ENCODE measurements around the gene VGLL4. TPM values are rescaled to one million over a fixed set of nuclear protein-coding genes. Genes with fewer than 3 reads are reported as not detected.
"Not testable (repeated sequence)": the region's sequence is repeated elsewhere in the genome, so short reads cannot be mapped to it uniquely, and the experiment has no call there.

Gene VGLL4
- total RNA-seq, 5 donors from 2014 or later (not counting 1 experiment from before 2014, with no cell fraction given) = 24.7 to 33.4 (median 28.4) TPM

GRCh38 chr3:11532931-11533391 is 110.8 kb downstream of the VGLL4 start:
- H3K27me3 Mint-ChIP-seq = no peaks in the 10 kb centered on the region
- H3K27ac Mint-ChIP-seq = no peak overlapping the region
- H3K27me3 ChIP-seq (replicated peaks in 1 of 2; ENCODE audit: control insufficient read depth in 2 of 2, extremely low read depth in 1 of 2, insufficient read depth in 2 of 2, low read length in 1 of 2) = no peaks in the 10 kb centered on the region
- ChIA-PET CTCF (no interaction called here), POLR2A (interaction anchor here in 1 of 2 donors (0.6 kb wide), 1 partner anchor 398 kb away, joined by 3 read pairs; no protein-coding TSS in a partner anchor)
- no peaks in the 10 kb centered on the region for H3K4me1 ChIP-seq (ENCODE audit: control insufficient read depth in 1 of 2, extremely low read depth in 1 of 2, insufficient read depth in 2 of 2, low read length in 2 of 2)
- no peaks in the 10 kb centered on the region for H3K4me1 Mint-ChIP-seq
- H3K36me3 Mint-ChIP-seq = peaks cover 13% of the 10 kb centered on the region
- H3K36me3 ChIP-seq (ENCODE audit: control insufficient read depth in 2 of 2, extremely low read depth in 1 of 2, insufficient read depth in 1 of 2, low read length in 1 of 2) = no peaks in the 10 kb centered on the region
- ATAC-seq (replicated peaks in 1 of 4) (no peak), DNase-seq (no peak)
- no peak overlapping the region for H3K27ac ChIP-seq (ENCODE audit: low read length)
- H3K4me3 ChIP-seq (ENCODE audit: control insufficient read depth in 1 of 2, extremely low read depth in 1 of 2, low read length in 1 of 2) = no peak overlapping the region
- no peaks in the 10 kb centered on the region for H3K9me3 ChIP-seq
- WGBS (ENCODE audit: insufficient coverage) = 96% methylated on average over 7 of the region's 9 CpGs
- H3K4me3 Mint-ChIP-seq = no peak overlapping the region
- H3K9me3 Mint-ChIP-seq = no peaks in the 10 kb centered on the region

- no peaks in the 10 kb centered on the region for H3K27me3 Mint-ChIP-seq
- CTCF ChIA-PET = no interaction called here
- no peaks in the 10 kb centered on the region for H3K4me1 Mint-ChIP-seq
- peaks cover 0 to 3% (median 0%) of the 10 kb centered on the region in 3 donors for H3K9me3 Mint-ChIP-seq
- no peak overlapping the region for H3K27ac Mint-ChIP-seq
- no peak overlapping the region for H3K27ac ChIP-seq (ENCODE audit: low read length)
- no peaks in the 10 kb centered on the region for H3K27me3 ChIP-seq (replicated peaks in 1 of 2; ENCODE audit: control insufficient read depth in 2 of 2, extremely low read depth in 1 of 2, insufficient read depth in 2 of 2, low read length in 1 of 2)
- POLR2A ChIA-PET = interaction anchor here in 1 of 2 donors (0.6 kb wide), 1 partner anchor 58 kb away, joined by 3 read pairs; no protein-coding TSS in a partner anchor
- ATAC-seq (replicated peaks in 1 of 4) = no peak
- no peak overlapping the region for H3K4me3 Mint-ChIP-seq
- peaks cover 23% of the 10 kb centered on the region for H3K36me3 Mint-ChIP-seq
- no peaks in the 10 kb centered on the region for H3K4me1 ChIP-seq (ENCODE audit: control insufficient read depth in 1 of 2, extremely low read depth in 1 of 2, insufficient read depth in 2 of 2, low read length in 2 of 2)
- no peak for DNase-seq
- no peaks in the 10 kb centered on the region for H3K9me3 ChIP-seq
- H3K36me3 ChIP-seq (ENCODE audit: control insufficient read depth in 2 of 2, extremely low read depth in 1 of 2, insufficient read depth in 1 of 2, low read length in 1 of 2) = no peaks in the 10 kb centered on the region
- WGBS (ENCODE audit: insufficient coverage) = 96% methylated on average over 10 of the region's 11 CpGs
- no peak overlapping the region for H3K4me3 ChIP-seq (ENCODE audit: control insufficient read depth in 1 of 2, extremely low read depth in 1 of 2, low read length in 1 of 2)
These were observed 113.5 kb downstream of the VGLL4 start for GRCh38 chr3:11530153-11530721.

- no peaks in the 10 kb centered on the region for H3K9me3 ChIP-seq
- ChIA-PET POLR2A (no interaction called here), CTCF (no interaction called here)
- H3K4me1 Mint-ChIP-seq = no peaks in the 10 kb centered on the region
- H3K36me3 ChIP-seq (ENCODE audit: control insufficient read depth in 2 of 2, extremely low read depth in 1 of 2, insufficient read depth in 1 of 2, low read length in 1 of 2) = no peaks in the 10 kb centered on the region
- H3K36me3 Mint-ChIP-seq = peaks cover 23% of the 10 kb centered on the region
- no peak for DNase-seq
- H3K27me3 Mint-ChIP-seq = no peaks in the 10 kb centered on the region
- no peaks in the 10 kb centered on the region for H3K4me1 ChIP-seq (ENCODE audit: control insufficient read depth in 1 of 2, extremely low read depth in 1 of 2, insufficient read depth in 2 of 2, low read length in 2 of 2)
- H3K27me3 ChIP-seq (replicated peaks in 1 of 2; ENCODE audit: control insufficient read depth in 2 of 2, extremely low read depth in 1 of 2, insufficient read depth in 2 of 2, low read length in 1 of 2) = no peaks in the 10 kb centered on the region
- WGBS (ENCODE audit: insufficient coverage) = no CpG with 5 or more reads among the region's 4 CpGs
- no peak overlapping the region for H3K27ac Mint-ChIP-seq
- no peak for ATAC-seq (replicated peaks in 1 of 4)
- H3K27ac ChIP-seq (ENCODE audit: low read length) = no peak overlapping the region
- H3K4me3 ChIP-seq (ENCODE audit: control insufficient read depth in 1 of 2, extremely low read depth in 1 of 2, low read length in 1 of 2) = no peak overlapping the region
- no peak overlapping the region for H3K4me3 Mint-ChIP-seq
- peaks cover 0 to 3% (median 0%) of the 10 kb centered on the region in 3 donors for H3K9me3 Mint-ChIP-seq
These were observed 114.4 kb downstream of the VGLL4 start for GRCh38 chr3:11529281-11529680.

GRCh38 chr3:11526121-11526520 is 117.6 kb downstream of the VGLL4 start:
- 100% methylated on average over 1 of the region's 5 CpGs for WGBS (ENCODE audit: insufficient coverage)
- H3K4me1 ChIP-seq (ENCODE audit: control insufficient read depth in 1 of 2, extremely low read depth in 1 of 2, insufficient read depth in 2 of 2, low read length in 2 of 2); H3K27ac ChIP-seq (ENCODE audit: low read length); H3K36me3 ChIP-seq (ENCODE audit: control insufficient read depth in 2 of 2, extremely low read depth in 1 of 2, insufficient read depth in 1 of 2, low read length in 1 of 2); DNase-seq; CTCF ChIA-PET; POLR2A ChIA-PET; H3K27me3 Mint-ChIP-seq; H3K4me1 Mint-ChIP-seq; H3K27ac Mint-ChIP-seq; H3K9me3 ChIP-seq; H3K9me3 Mint-ChIP-seq; H3K27me3 ChIP-seq (replicated peaks in 1 of 2; ENCODE audit: control insufficient read depth in 2 of 2, extremely low read depth in 1 of 2, insufficient read depth in 2 of 2, low read length in 1 of 2); H3K4me3 ChIP-seq (ENCODE audit: control insufficient read depth in 1 of 2, extremely low read depth in 1 of 2, low read length in 1 of 2); H3K4me3 Mint-ChIP-seq; ATAC-seq (replicated peaks in 1 of 4): not testable (repeated sequence)
- peaks cover 23% of the 10 kb centered on the region for H3K36me3 Mint-ChIP-seq

- no peak overlapping the region for H3K27ac ChIP-seq (ENCODE audit: low read length)
- H3K4me1 ChIP-seq (ENCODE audit: control insufficient read depth in 1 of 2, extremely low read depth in 1 of 2, insufficient read depth in 2 of 2, low read length in 2 of 2) = peaks cover 0 to 4% of the 10 kb centered on the region in 2 experiments
- peaks cover 0 to 3% (median 0%) of the 10 kb centered on the region in 3 donors for H3K9me3 Mint-ChIP-seq
- 82% methylated on average over 5 of the region's 7 CpGs for WGBS (ENCODE audit: insufficient coverage)
- no peak overlapping the region for H3K4me3 ChIP-seq (ENCODE audit: control insufficient read depth in 1 of 2, extremely low read depth in 1 of 2, low read length in 1 of 2)
- H3K4me3 Mint-ChIP-seq = no peak overlapping the region
- H3K36me3 Mint-ChIP-seq = peaks cover 31% of the 10 kb centered on the region
- POLR2A ChIA-PET = no interaction called here
- H3K27ac Mint-ChIP-seq = no peak overlapping the region
- no peaks in the 10 kb centered on the region for H3K36me3 ChIP-seq (ENCODE audit: control insufficient read depth in 2 of 2, extremely low read depth in 1 of 2, insufficient read depth in 1 of 2, low read length in 1 of 2)
- no peak for DNase-seq
- CTCF ChIA-PET = no interaction called here
- H3K27me3 Mint-ChIP-seq = no peaks in the 10 kb centered on the region
- H3K4me1 Mint-ChIP-seq = peaks cover 0 to 7% (median 5%) of the 10 kb centered on the region in 3 donors
- H3K27me3 ChIP-seq (replicated peaks in 1 of 2; ENCODE audit: control insufficient read depth in 2 of 2, extremely low read depth in 1 of 2, insufficient read depth in 2 of 2, low read length in 1 of 2) = no peaks in the 10 kb centered on the region
- no peak for ATAC-seq (replicated peaks in 1 of 4)
- no peaks in the 10 kb centered on the region for H3K9me3 ChIP-seq
These were observed 120.1 kb downstream of the VGLL4 start for GRCh38 chr3:11523572-11524101.

GRCh38 chr3:11522953-11523571 is 120.7 kb downstream of the VGLL4 start:
- Histone ChIP-seq H3K4me1 (ENCODE audit: control insufficient read depth in 1 of 2, extremely low read depth in 1 of 2, insufficient read depth in 2 of 2, low read length in 2 of 2) (peaks cover 0 to 4% of the 10 kb centered on the region in 2 experiments), H3K9me3 (no peaks in the 10 kb centered on the region), H3K27me3 (replicated peaks in 1 of 2; ENCODE audit: control insufficient read depth in 2 of 2, extremely low read depth in 1 of 2, insufficient read depth in 2 of 2, low read length in 1 of 2) (no peaks in the 10 kb centered on the region), H3K4me3 (ENCODE audit: control insufficient read depth in 1 of 2, extremely low read depth in 1 of 2, low read length in 1 of 2) (no peak overlapping the region), H3K27ac (ENCODE audit: low read length) (no peak overlapping the region), H3K36me3 (ENCODE audit: control insufficient read depth in 2 of 2, extremely low read depth in 1 of 2, insufficient read depth in 1 of 2, low read length in 1 of 2) (no peaks in the 10 kb centered on the region)
- no peak for ATAC-seq (replicated peaks in 1 of 4)
- Mint-ChIP-seq H3K27me3 (no peaks in the 10 kb centered on the region), H3K4me1 (peaks cover 0 to 7% (median 5%) of the 10 kb centered on the region in 3 donors), H3K9me3 (peaks cover 0 to 3% (median 0%) of the 10 kb centered on the region in 3 donors), H3K36me3 (peaks cover 27% of the 10 kb centered on the region), H3K4me3 (no peak overlapping the region), H3K27ac (no peak overlapping the region)
- DNase-seq = no peak
- ChIA-PET CTCF (no interaction called here), POLR2A (no interaction called here)
- 75% methylated on average over 2 of the region's 8 CpGs for whole genome bisulfite sequencing (ENCODE audit: insufficient coverage)
